DND-41 (cell line): ENCODE data around the gene NEDD4L.

Experiments used
- ATAC-seq: fragments of 200-7000 bp; cut with Tn5 transposase; 3 replicates; pipeline ENCODE4 v1.9.1; 2021; ENCODE audit warnings: low read depth; ENCODE audit not compliant: insufficient read depth
- DNase-seq: peaks from one replicate; pipeline ENCODE4 v3.0.0-alpha.2; 2020
- H2AFZ ChIP-seq: 2 replicates; pipeline ENCODE4 v1.6.0; 2012; ENCODE audit warnings: low read depth, low read length
- H3K27ac ChIP-seq: 2 replicates; pipeline ENCODE4 v1.5.1; 2012; ENCODE audit warnings: low read length, inconsistent platforms
- H3K27me3 ChIP-seq: fragments of 200-600 bp; sonication (generic); 2 replicates; pipeline ENCODE4 v1.6.0; 2012; ENCODE audit warnings: low read length, mild to moderate bottlenecking, inconsistent platforms; ENCODE audit not compliant: insufficient read depth, poor library complexity
- H3K36me3 ChIP-seq: 2 replicates; pipeline ENCODE4 v1.5.1; 2012; ENCODE audit warnings: low read length, inconsistent platforms; ENCODE audit not compliant: insufficient read depth
- H3K4me1 ChIP-seq: 2 replicates; pipeline ENCODE4 v1.5.1; 2012; ENCODE audit warnings: mild to moderate bottlenecking, low read length; ENCODE audit not compliant: insufficient read depth
- H3K4me2 ChIP-seq: 2 replicates; pipeline ENCODE4 v1.6.0; 2012; ENCODE audit warnings: mild to moderate bottlenecking, moderate library complexity, low read length, inconsistent platforms; ENCODE audit not compliant: insufficient read depth
- H3K4me3 ChIP-seq, 2 experiments: fragments of 200-600 bp in 1 of 2; shearing (Covaris generic) in 1 of 2; 2 replicates each; pipeline ENCODE4 v1.5.1; 2012 to 2016; ENCODE audit warnings: inconsistent platforms in 2 of 2, low read length in 2 of 2, mild to moderate bottlenecking in 2 of 2, low read depth in 1 of 2, moderate library complexity in 1 of 2
- H3K79me2 ChIP-seq: 2 replicates; pipeline ENCODE4 v1.6.0; 2012; ENCODE audit warnings: low read length, inconsistent platforms; ENCODE audit not compliant: insufficient read depth
- H3K9ac ChIP-seq: 2 replicates; pipeline ENCODE4 v1.6.0; 2012; ENCODE audit warnings: low read depth, mild to moderate bottlenecking, inconsistent platforms, low read length, moderate library complexity
- H3K9me3 ChIP-seq: 2 replicates; pipeline ENCODE4 v1.5.1; 2012; ENCODE audit warnings: low read length, moderate library complexity, mild to moderate bottlenecking, inconsistent platforms; ENCODE audit not compliant: insufficient read depth, severe bottlenecking
- H4K20me1 ChIP-seq: 2 replicates; pipeline ENCODE4 v1.6.0; 2012; ENCODE audit warnings: low read length; ENCODE audit not compliant: insufficient read depth
- EZH2 ChIP-seq: IDR thresholded peaks from 3 replicates; pipeline ENCODE4 v1.6.1; 2012; ENCODE audit warnings: borderline replicate concordance, low read depth, mild to moderate bottlenecking, moderate library complexity, low read length, inconsistent platforms; ENCODE audit not compliant: severe bottlenecking
- TF ChIP-seq, protein P1 (sequence below): IDR thresholded peaks from 2 replicates; pipeline ENCODE4 v1.5.1; 2012; ENCODE audit warnings: borderline replicate concordance, low read length, moderate library complexity, mild to moderate bottlenecking; ENCODE audit not compliant: poor library complexity, severe bottlenecking; ENCODE audit errors: extremely low read depth

The NEDD4L gene

DNA sequence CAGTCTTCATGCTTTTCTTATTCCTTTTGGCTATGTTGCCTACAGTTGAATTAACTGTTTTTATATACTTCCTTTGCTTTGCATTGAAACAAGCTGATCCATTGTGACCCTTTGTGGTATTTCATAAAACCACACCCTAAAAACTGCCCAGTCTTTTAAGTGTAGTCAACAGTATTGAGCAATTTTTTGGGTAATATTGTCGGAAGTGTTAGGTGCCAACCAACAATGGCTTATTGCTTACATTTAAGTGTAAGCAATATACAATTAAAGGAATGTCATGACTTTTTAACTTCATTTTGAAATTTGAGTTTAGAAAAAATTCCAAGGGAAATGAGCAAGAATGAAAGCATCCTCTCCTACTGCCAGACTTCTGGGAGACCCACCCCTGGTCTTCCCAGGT is 174.1 kb downstream of the NEDD4L start:
- Histone ChIP-seq H3K9ac (no peak overlapping the region), H3K4me2 (no peak overlapping the region), H3K27me3 (peaks cover 4% of the 10 kb centered on the region), H3K9me3 (no peaks in the 10 kb centered on the region), H3K36me3 (no peaks in the 10 kb centered on the region), H3K79me2 (no peaks in the 10 kb centered on the region), H3K4me3 (no peak overlapping the region), H4K20me1 (0 out of 2 replicates have a peak, but pooled peaks cover 2% of the 10 kb centered on the region), H2AFZ (no peak overlapping the region), H3K27ac (no peak overlapping the region), H3K4me1 (peaks cover 13% of the 10 kb centered on the region)
- ATAC-seq: no peak
- TF ChIP-seq, protein P1, sequence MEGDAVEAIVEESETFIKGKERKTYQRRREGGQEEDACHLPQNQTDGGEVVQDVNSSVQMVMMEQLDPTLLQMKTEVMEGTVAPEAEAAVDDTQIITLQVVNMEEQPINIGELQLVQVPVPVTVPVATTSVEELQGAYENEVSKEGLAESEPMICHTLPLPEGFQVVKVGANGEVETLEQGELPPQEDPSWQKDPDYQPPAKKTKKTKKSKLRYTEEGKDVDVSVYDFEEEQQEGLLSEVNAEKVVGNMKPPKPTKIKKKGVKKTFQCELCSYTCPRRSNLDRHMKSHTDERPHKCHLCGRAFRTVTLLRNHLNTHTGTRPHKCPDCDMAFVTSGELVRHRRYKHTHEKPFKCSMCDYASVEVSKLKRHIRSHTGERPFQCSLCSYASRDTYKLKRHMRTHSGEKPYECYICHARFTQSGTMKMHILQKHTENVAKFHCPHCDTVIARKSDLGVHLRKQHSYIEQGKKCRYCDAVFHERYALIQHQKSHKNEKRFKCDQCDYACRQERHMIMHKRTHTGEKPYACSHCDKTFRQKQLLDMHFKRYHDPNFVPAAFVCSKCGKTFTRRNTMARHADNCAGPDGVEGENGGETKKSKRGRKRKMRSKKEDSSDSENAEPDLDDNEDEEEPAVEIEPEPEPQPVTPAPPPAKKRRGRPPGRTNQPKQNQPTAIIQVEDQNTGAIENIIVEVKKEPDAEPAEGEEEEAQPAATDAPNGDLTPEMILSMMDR: no peak
- no peak for TF ChIP-seq EZH2
- no peak for DNase-seq

DNA sequence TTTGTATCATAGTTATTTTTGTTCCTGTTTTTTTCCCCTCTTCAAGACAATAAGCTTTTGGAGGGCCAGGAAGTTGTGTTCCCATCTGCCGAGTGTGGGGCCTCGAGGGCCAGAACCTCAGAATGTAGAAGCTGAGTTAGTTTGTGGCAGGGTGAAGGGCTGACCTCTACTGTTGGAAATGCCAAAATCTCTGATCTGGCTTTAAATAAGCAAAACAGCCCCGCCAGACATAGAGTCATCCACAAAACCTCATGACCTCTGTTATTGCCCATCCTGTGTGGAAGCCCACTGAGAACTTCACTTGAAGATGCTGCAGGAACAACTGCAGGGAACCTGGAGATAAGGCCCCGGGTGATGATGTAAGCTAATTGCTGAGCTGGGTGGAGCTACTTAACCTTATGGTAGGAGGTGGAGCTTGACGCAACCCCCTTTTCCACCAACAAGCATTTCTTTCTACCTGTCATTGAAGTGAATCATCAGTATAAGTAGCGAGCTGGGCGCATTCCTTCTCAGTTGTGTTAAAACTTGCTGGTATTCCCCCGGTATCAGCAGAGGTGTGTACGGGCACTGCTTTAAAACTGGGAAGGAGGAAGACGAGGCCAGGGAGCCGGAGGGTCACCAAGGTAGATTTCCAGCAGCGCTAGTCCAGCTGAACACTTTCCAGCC is 177.2 kb downstream of the NEDD4L start:
- Histone ChIP-seq H4K20me1 (peaks cover 2% of the 10 kb centered on the region; the same call in 1 of the 2 replicates), H3K36me3 (no peaks in the 10 kb centered on the region), H3K4me1 (no peaks in the 10 kb centered on the region), H3K9ac (no peak overlapping the region), H3K4me2 (no peak overlapping the region), H2AFZ (no peak overlapping the region), H3K27ac (no peak overlapping the region), H3K4me3 (no peak overlapping the region), H3K27me3 (peaks cover 1% of the 10 kb centered on the region), H3K79me2 (no peaks in the 10 kb centered on the region), H3K9me3 (no peaks in the 10 kb centered on the region)
- TF ChIP-seq, protein P1: no peak
- no peak for TF ChIP-seq EZH2
- no peak for ATAC-seq
- DNase-seq: no peak

DNA sequence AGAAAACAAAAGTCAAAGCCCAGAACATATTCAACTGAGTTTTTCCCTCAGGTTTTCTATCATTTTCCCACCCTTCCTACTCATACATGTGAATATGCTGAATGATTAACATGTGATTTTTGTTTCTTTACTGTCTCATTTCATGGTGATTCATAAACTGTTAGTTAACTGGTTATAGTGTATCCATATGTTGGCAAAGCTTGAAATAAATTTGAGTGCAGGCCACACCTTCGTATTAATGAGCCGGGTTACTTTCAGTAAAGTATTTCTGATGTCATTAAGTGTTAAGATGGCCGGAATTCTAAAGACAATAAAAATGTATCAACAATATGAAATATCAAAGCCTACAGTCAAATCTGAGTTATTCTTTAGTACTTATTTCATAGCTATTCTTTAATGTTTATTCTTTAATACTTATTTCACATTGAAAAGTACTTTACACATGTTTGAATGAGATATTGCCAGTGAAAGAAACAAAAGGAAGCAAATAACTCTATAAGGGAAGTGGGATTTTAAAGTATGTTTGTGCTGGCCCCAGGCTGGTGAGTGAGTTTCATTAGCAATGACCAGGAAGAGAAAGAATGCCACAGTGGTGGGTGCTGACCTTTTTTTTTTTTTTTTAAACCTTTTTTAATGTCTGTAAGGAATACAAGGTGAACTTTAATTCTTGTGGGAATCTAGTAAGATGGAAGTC is 178.6 kb downstream of the NEDD4L start:
- Histone ChIP-seq H4K20me1 (peaks cover 2% of the 10 kb centered on the region; the same call in 1 of the 2 replicates), H3K4me3 (no peak overlapping the region), H3K9ac (no peak overlapping the region), H3K36me3 (no peaks in the 10 kb centered on the region), H3K9me3 (no peaks in the 10 kb centered on the region), H3K79me2 (no peaks in the 10 kb centered on the region), H3K27me3 (no peaks in the 10 kb centered on the region), H3K4me1 (no peaks in the 10 kb centered on the region), H3K4me2 (no peak overlapping the region), H2AFZ (no peak overlapping the region), H3K27ac (no peak overlapping the region)
- ATAC-seq: no peak
- TF ChIP-seq, protein P1: no peak
- no peak for TF ChIP-seq EZH2
- DNase-seq: no peak
